Left hindlimb (tissue), 1 donor: Measurements from ENCODE around the gene AEN.

Source experiments
- DNase-seq: peaks from one replicate; pipeline ENCODE4 v3.0.0-alpha.2; 2018

Gene AEN

GRCh38 chr15:88620995-88621772 lies at the start of gene AEN:
Gene AEN (plus strand): TSS chr15:88621340. CDS start chr15:88626210, 4,870 bp downstream.
- peak; percentile 98 for DNase-seq

- DNase-seq, result no peak
Observed at GRCh38 chr15:88571852-88572259, 49.3 kb upstream of the AEN start.

GRCh38 chr15:88574077-88574476 lies 47.1 kb upstream of the AEN start:
- DNase-seq, result no peak

GRCh38 chr15:88574655-88575054 lies 46.5 kb upstream of the AEN start:
- DNase-seq, result no peak

GRCh38 chr15:88579322-88579721 lies 41.8 kb upstream of the AEN start:
- no peak for DNase-seq

GRCh38 chr15:88580532-88580931 lies 40.6 kb upstream of the AEN start:
- DNase-seq, result no peak

- DNase-seq, result no peak
Observed at GRCh38 chr15:88586401-88587162, 34.6 kb upstream of the AEN start.

- no peak for DNase-seq
Observed at GRCh38 chr15:88590759-88591158, 30.4 kb upstream of the AEN start.

GRCh38 chr15:88591384-88591783 lies 29.8 kb upstream of the AEN start:
- no peak for DNase-seq

GRCh38 chr15:88603885-88604284 lies 17.3 kb upstream of the AEN start:
- no peak for DNase-seq

- no peak for DNase-seq
Observed at GRCh38 chr15:88604381-88605188, 16.6 kb upstream of the AEN start.

GRCh38 chr15:88605189-88606069 lies 15.7 kb upstream of the AEN start:
- DNase-seq, result peak; percentile 58

- DNase-seq, result no peak
Observed at GRCh38 chr15:88606070-88606794, 14.9 kb upstream of the AEN start.

- no peak for DNase-seq
Observed at GRCh38 chr15:88607951-88608350, 13.2 kb upstream of the AEN start.

- no peak for DNase-seq
Observed at GRCh38 chr15:88608607-88609181, 12.4 kb upstream of the AEN start.

- no peak for DNase-seq
Observed at GRCh38 chr15:88609344-88610090, 11.6 kb upstream of the AEN start.

GRCh38 chr15:88610701-88611231 lies 10.4 kb upstream of the AEN start:
- no peak for DNase-seq

GRCh38 chr15:88612186-88612796 lies 8.8 kb upstream of the AEN start:
- no peak for DNase-seq

- DNase-seq, result no peak
Observed at GRCh38 chr15:88613074-88613944, 7.8 kb upstream of the AEN start.
